ENCODE results near the gene DBH.

DBH gene

DNA sequence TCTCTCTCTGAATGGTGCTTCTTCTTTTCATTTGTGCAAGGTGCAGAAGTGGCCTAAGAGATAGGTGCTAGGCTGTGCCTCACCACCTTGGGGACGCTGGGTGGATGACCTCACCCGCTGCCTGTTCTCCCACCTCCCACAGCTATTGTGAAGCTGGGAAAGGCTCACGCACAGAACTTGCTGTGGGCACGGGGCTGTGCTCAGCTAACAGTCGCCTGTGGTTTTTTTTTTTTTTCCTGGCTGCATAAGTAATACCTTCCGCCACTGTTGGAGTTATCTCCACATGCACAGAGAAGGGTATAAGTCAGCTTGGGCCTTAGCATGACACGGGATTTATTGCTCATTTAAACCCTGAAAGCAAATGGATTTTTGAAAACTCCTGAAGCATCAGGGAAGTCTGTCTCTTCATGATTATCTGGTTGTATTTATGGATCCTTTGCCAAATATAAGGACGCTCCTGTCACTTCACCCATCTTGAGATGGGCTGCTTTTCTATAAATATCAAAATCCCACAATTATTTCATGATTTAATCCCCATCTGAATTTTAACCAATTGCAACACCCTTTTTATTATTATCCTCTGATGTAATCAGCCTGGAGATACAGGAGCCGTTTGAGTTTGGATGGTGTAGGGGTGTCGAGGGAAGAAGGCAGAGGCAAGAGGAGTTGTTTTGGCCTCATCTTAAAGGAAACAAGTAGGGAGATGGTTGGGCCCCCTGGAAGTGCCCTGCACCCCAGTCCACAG is 9.0 kb downstream of the DBH start:
- DNase-seq = no peak

DNA sequence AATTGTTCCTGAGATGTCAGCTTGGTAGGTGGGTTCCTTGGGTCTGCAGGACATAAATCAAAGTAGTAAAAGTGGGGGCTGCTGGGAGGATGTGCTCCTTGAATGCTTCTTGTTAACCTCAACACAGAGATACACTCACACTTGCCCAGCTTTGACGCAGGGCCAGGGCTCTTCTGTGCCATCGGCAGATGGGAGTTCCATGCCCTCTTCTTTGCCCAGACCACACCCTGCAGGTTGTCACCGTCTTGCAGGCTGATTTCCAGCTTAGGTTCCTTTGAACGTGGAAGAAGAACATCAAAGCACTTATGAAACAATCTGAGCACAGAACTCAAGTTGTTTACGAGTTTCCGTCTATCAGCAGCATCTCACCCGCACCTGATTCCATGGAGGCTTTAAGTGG is 11.0 kb downstream of the DBH start:
- DNase-seq = no peak

DNA sequence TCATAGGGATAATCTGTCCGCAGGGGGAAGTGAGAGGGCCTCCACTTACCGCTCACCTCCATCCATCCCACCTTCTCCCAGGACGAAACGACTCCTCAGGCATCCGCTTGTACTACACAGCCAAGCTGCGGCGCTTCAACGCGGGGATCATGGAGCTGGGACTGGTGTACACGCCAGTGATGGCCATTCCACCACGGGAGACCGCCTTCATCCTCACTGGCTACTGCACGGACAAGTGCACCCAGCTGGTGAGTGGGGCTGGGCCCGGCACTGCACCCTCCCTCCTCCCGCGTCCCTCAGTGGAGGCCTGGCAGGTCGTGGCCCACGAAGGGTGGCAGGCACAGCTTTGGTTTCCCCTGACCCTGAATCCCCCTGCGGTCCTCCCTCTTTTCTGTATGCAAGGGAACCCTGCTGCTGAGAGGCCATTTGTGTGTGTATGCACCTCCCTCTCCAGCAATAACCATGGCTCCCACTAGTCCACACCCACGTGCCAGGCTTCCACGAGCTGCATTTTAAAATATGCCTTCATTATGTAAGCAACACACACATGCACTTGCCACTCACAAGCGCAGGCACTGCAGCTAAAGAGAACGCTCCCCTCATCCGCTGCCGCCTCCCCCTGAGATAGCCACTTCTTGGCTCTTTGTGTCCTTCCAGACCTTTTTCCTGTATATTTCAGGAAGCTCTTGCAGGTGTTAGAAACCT is 11.8 kb downstream of the DBH start:
- no peak for DNase-seq

DNA sequence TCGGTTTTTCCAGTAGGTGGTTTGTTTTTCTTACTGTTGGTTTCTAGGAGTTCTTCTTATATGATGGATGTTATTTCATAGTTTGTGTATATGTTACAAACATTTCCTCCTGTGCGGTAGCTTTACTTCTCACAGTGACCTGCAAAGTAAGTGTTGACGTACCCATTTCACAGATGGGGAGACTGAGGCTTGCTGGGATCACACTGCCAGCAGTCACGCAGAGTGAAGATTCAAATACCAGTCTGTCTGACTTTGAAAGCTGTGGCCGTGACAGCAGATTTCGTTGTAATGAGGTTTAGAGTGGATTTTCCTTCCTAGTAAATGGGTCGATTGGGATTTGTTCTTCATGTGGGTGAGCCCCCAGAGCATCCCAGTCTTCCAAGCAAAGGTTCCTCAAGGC is 13.0 kb downstream of the DBH start:
- DNase-seq = no peak

- DNase-seq = no peak
These were observed 13.9 kb downstream of the DBH start for GRCh38 chr9:133650026-133650425.

- no peak for DNase-seq
These were observed 17.5 kb downstream of the DBH start for GRCh38 chr9:133653638-133654037.

GRCh38 chr9:133654736-133655657 is 18.8 kb downstream of the DBH start:
- no peak for DNase-seq

DNA sequence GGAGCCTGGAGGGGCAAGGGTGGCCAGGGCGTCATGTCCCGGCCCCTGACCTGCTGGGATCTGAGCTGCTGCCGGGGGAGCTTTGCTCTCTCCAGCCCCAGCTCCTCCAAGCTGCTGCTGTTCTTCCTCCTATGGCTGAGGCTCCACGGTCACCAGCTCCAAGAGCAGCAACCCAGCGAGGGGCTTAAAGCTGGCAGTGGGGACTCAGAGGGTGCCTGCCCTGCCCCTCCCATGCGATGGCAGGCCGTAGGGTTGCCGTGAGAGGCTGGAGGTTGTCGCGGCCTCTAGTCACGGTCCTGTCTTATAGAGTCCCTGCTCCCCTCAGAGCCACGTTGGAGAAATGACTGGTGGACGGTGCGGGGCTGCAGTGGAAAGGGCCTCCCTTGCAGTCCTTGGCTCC is 19.5 kb downstream of the DBH start:
- no peak for DNase-seq

- DNase-seq = no peak
These were observed 20.3 kb downstream of the DBH start for GRCh38 chr9:133656211-133657119.

DNA sequence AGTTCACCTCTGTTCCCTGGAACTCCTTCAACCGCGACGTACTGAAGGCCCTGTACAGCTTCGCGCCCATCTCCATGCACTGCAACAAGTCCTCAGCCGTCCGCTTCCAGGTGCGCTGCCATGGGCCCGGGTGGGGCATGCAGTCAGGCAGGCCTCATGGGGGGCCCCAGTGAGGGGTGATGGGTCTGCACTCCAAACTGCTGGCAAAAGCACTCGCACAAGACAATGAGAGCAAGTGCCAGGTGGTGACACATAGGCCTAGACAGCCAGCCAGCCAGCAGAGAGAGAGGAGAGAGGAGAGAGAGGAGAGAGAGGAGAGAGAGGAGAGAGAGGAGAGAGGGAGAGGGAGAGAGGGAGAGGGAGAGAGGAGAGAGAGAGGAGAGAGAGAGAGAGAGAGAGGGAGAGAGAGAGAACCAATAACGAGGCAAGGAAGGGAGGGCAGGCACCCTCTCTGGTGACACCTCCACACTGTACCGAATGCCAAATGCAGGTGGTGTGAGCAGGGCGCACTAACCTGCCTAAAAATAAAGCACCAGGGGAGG is 21.0 kb downstream of the DBH start:
- no peak for DNase-seq

DNA sequence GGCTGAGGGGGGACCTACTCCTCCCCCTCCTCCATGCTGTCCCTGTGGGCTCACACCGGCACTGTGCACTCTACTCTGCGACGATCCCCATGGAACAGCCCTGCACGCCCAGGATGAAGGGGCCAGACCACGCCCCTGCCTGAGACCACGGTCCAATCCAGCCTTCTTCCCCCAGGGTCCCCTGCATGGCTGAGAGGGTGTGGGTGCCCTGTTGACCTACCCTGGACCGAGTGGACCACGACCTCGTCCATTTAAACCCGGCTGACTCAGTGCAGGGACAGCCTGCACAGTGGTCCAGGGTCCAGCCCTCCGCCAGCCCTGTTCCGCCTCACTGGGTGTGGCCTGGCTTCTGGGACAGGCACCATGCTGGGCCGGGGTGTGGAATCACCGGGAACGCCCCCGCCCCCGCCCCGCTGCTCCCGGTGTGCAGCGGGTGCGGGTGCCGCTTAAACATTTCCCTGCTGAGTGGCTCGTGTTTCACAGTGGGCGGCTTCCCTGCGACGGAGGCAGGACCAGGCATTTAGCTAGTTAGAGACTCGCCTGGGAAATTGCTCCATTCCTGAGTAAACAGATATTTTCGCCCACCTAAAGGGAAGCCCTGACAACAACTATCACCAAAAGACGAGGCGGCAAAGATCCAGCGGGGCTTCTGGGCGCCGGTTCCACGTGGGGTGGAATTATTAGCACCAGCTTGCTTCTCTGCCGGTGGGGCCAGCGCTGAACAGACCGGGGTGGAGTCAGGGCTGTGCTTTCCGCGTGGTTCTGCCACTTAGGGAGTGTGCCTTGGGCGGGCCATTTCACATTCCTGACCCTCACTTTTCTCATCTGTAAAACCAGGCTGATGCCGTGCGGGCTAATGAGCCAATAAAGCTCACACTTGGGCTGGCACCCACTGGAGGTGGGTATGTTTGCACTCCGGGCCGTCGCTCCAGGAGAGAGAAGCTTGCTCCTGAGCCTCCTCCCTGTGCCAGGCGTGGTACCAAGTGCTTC is 22.6 kb downstream of the DBH start:
- DNase-seq = no peak

DNA sequence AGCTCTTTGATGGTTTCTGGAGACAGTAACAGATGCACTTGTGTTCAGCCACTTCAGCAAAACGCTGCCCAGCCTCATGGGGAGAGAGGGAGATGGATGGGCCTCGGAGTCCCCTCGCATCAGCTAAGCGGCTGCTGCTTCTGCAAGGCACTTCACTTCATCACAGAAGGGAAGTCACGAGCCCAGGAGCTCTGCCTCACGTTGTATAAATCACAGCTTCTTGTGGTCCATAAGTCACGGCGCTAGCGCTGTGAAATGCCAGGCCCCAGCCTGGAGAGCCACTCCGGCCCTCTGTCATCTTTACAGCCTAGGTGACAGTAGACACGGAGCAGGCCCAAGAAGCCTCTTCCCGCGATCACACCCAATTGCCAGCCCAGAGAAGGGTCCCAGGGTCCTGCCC is 23.4 kb downstream of the DBH start:
- DNase-seq = no peak

GRCh38 chr9:133661846-133662540 is 25.8 kb downstream of the DBH start:
- no peak for DNase-seq

DNA sequence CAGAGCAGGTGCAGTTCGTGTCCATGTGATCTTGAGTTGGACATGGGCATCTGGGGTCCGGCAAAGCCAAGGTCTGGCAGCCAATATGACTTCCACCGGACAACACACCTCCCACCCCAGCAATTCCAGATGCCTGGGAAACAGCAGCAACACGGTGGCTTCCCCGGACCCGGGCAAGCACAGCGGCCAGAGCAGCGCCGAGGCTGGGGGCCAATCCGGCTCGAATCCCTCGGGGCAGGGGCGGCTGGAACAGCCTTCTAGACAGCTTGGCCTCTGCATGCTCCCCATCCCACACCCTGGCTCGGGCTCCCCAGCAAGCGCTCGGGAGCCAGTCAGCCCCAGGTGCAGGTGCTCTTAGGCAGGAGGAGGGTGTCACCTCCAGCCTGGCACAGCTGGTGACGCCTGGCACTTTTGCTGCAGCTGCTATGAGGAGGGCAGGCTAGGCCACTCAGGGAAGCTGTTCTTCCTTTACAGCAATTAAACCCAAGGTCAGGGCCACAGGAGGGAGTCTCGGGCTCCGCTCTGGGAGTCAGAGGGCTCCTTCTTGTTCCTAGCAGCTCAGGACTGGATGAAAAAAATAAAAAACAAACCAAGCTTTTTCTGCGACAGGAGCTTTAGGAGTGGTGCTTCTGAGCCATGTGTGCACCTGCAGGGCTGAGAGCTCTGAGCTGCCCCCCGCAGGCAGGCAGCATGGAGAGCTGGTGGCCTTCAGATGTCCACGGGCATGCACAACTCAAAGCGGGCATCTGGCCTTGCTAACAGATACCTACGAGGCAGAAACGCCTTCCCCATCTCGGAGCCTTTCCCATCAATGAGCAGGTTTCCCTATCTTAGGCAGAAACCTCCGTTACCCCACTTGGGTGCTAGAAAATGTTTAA is 28.2 kb downstream of the DBH start:
- DNase-seq = no peak

DNA sequence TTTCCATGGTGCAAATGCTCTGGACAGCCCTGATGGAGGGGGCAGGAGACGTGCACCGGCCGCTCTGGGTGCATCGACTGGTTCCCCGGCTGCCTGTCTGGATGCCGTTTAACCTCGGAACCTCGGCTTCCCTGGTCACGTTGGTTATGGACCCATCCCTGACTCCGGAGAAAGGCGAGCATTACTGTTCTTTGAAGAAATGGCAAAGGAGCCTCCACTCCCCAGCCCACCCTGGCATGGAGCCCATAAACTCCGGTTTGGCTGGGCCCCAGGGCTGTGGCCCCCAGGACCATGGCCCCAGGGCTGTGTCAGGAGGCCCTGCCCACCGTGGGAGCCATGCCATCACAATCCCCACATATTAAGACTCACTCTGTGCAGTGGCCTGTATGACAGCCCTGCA is 28.9 kb downstream of the DBH start:
- DNase-seq = no peak

- no peak for DNase-seq
These were observed 29.4 kb downstream of the DBH start for GRCh38 chr9:133665535-133665934.

DNA sequence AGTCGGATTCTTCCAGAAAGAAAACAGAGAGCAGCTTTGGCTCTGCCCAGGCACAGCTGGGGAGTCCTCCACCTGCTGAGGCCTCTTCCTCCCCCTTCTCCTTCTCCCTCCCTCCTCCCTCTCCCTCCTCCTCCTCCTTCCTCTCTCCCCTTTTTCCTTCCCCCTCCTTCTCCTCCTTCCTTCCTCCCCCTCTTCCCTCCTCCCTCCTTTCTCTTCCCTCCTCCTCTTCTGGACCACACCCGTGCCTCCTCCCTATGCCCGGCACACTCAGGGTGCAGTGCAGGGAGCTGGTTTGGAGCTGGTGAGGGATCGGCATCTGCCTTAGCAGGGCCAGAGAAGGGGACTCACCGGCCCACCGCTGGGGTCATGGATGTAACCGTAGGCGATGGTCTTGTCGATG is 30.2 kb downstream of the DBH start:
- DNase-seq = no peak

GRCh38 chr9:133666845-133667244 is 30.7 kb downstream of the DBH start:
- DNase-seq = no peak

GRCh38 chr9:133667759-133668450 is 31.7 kb downstream of the DBH start:
- DNase-seq = no peak

Data from amniotic stem cell (primary cell).